ENCODE data around the gene COL17A1.

Gene COL17A1

GRCh38 chr10:104085801-104086400 is at the start of gene COL17A1:
COL17A1 (minus strand) TSS chr10:104085880; CDS start chr10:104080673, 5,207 bp downstream.
- DNase-seq = no peak

- no peak for DNase-seq
Measured at GRCh38 chr10:104130041-104130440, 44.4 kb upstream of the COL17A1 start.

- DNase-seq = no peak
Measured at GRCh38 chr10:104128214-104128613, 42.5 kb upstream of the COL17A1 start.

GRCh38 chr10:104127411-104127810 is 41.7 kb upstream of the COL17A1 start:
- no peak for DNase-seq

- DNase-seq = no peak
Measured at GRCh38 chr10:104123397-104123796, 37.7 kb upstream of the COL17A1 start.

- DNase-seq = no peak
Measured at GRCh38 chr10:104122225-104123107, 36.8 kb upstream of the COL17A1 start.

GRCh38 chr10:104121485-104122224 is 36.0 kb upstream of the COL17A1 start, which contains the start of gene SFR1:
SFR1 (plus strand) TSS chr10:104122171; CDS start chr10:104122184, 13 bp downstream.
- DNase-seq = peak; percentile 98

- peak; percentile 77 to 87 for DNase-seq
Measured at GRCh38 chr10:104120903-104121484, 35.3 kb upstream of the COL17A1 start.

- no peak for DNase-seq
Measured at GRCh38 chr10:104120512-104120902, 34.8 kb upstream of the COL17A1 start.

- DNase-seq = no peak
Measured at GRCh38 chr10:104119996-104120395, 34.3 kb upstream of the COL17A1 start.

- no peak for DNase-seq
Measured at GRCh38 chr10:104117839-104118323, 32.2 kb upstream of the COL17A1 start.

- DNase-seq = no peak
Measured at GRCh38 chr10:104113376-104113956, 27.8 kb upstream of the COL17A1 start.

- no peak for DNase-seq
Measured at GRCh38 chr10:104109908-104110662, 24.4 kb upstream of the COL17A1 start.

- no peak for DNase-seq
Measured at GRCh38 chr10:104104926-104105325, 19.2 kb upstream of the COL17A1 start.

GRCh38 chr10:104104418-104104817 is 18.7 kb upstream of the COL17A1 start:
- no peak for DNase-seq

GRCh38 chr10:104103956-104104355 is 18.3 kb upstream of the COL17A1 start:
- no peak for DNase-seq

- no peak for DNase-seq
Measured at GRCh38 chr10:104101902-104102301, 16.2 kb upstream of the COL17A1 start.

- no peak for DNase-seq
Measured at GRCh38 chr10:104100795-104101194, 15.1 kb upstream of the COL17A1 start.

- DNase-seq = no peak
Measured at GRCh38 chr10:104099941-104100340, 14.3 kb upstream of the COL17A1 start.

- no peak for DNase-seq
Measured at GRCh38 chr10:104099269-104099668, 13.6 kb upstream of the COL17A1 start.

- DNase-seq = no peak
Measured at GRCh38 chr10:104098358-104098925, 12.8 kb upstream of the COL17A1 start.

Data from activated CD4-positive, alpha-beta T cell treated with anti-CD3 and anti-CD28 coated beads for 4 hours (primary cell).